Dendritic cell treated with granulocyte-macrophage colony-stimulating factor and Interleukin-4, amounts not matched to agents 40 ng/mL and 50 ng/mL, for 4 days (primary cell): ENCODE data around the gene ARPP21.

Experiments used
- H3K27ac Mint-ChIP-seq: one replicate; pipeline ENCODE4 v1.8.0; 2022; ENCODE audit warnings: mild to moderate bottlenecking, mixed read lengths
- H3K27me3 Mint-ChIP-seq: one replicate; pipeline ENCODE4 v1.8.0; 2022; ENCODE audit warnings: mild to moderate bottlenecking, mixed read lengths
- H3K36me3 Mint-ChIP-seq: one replicate; pipeline ENCODE4 v1.8.0; 2022; ENCODE audit warnings: low read depth, mixed read lengths
- H3K4me1 Mint-ChIP-seq: one replicate; pipeline ENCODE4 v1.8.0; 2022; ENCODE audit warnings: low read depth, mixed read lengths
- H3K4me3 Mint-ChIP-seq: one replicate; pipeline ENCODE4 v1.8.0; 2022; ENCODE audit warnings: mild to moderate bottlenecking, moderate library complexity, mixed read lengths
- H3K9me3 Mint-ChIP-seq: one replicate; pipeline ENCODE4 v1.8.0; 2022; ENCODE audit warnings: mixed read lengths
- intact Hi-C: fragments of 100-400 bp; cut with micrococcal nuclease; formaldehyde crosslinking; loops from one replicate; pipeline ENCODE4 v1.15.0; 2022

The ARPP21 gene

GRCh38 chr3:35718921-35719320, 79.6 kb downstream of the ARPP21 start:
- Mint-ChIP-seq H3K27me3 (no peaks in the 10 kb centered on the region), H3K4me3 (no peak overlapping the region), H3K4me1 (no peaks in the 10 kb centered on the region), H3K36me3 (no peaks in the 10 kb centered on the region), H3K27ac (no peak overlapping the region), H3K9me3 (no peaks in the 10 kb centered on the region)
- intact Hi-C loops = no loop called here

- H3K27me3 Mint-ChIP-seq = no peaks in the 10 kb centered on the region
- no peaks in the 10 kb centered on the region for H3K9me3 Mint-ChIP-seq
- intact Hi-C loops = no loop called here
- no peaks in the 10 kb centered on the region for H3K36me3 Mint-ChIP-seq
- H3K27ac Mint-ChIP-seq = no peak overlapping the region
- no peaks in the 10 kb centered on the region for H3K4me1 Mint-ChIP-seq
- no peak overlapping the region for H3K4me3 Mint-ChIP-seq
Measured at GRCh38 chr3:35721628-35722027, 82.3 kb downstream of the ARPP21 start.

GRCh38 chr3:35722902-35723301, 83.6 kb downstream of the ARPP21 start:
- Mint-ChIP-seq H3K4me1 (no peaks in the 10 kb centered on the region), H3K27ac (no peak overlapping the region)
- intact Hi-C loops = no loop called here

GRCh38 chr3:35723480-35724097, 84.3 kb downstream of the ARPP21 start:
- Mint-ChIP-seq H3K27ac (no peak overlapping the region), H3K36me3 (no peaks in the 10 kb centered on the region), H3K27me3 (no peaks in the 10 kb centered on the region), H3K4me1 (no peaks in the 10 kb centered on the region), H3K9me3 (no peaks in the 10 kb centered on the region), H3K4me3 (no peak overlapping the region)
- intact Hi-C loops = no loop called here

More at GRCh38 chr3:35722902-35723301, 83.6 kb downstream of the ARPP21 start:
- H3K4me3 Mint-ChIP-seq = no peak overlapping the region
- no peaks in the 10 kb centered on the region for H3K9me3 Mint-ChIP-seq
- no peaks in the 10 kb centered on the region for H3K27me3 Mint-ChIP-seq
- no peaks in the 10 kb centered on the region for H3K36me3 Mint-ChIP-seq

GRCh38 chr3:35724106-35724505, 84.8 kb downstream of the ARPP21 start:
- H3K4me3 Mint-ChIP-seq = no peak overlapping the region
- intact Hi-C loops = no loop called here

GRCh38 chr3:35727179-35727578, 87.9 kb downstream of the ARPP21 start:
- intact Hi-C loops = no loop called here
- Mint-ChIP-seq H3K4me1 (no peaks in the 10 kb centered on the region), H3K27ac (no peak overlapping the region), H3K36me3 (no peaks in the 10 kb centered on the region), H3K4me3 (no peak overlapping the region), H3K27me3 (no peaks in the 10 kb centered on the region), H3K9me3 (no peaks in the 10 kb centered on the region)

More at GRCh38 chr3:35724106-35724505, 84.8 kb downstream of the ARPP21 start:
- Mint-ChIP-seq H3K27me3 (no peaks in the 10 kb centered on the region), H3K27ac (no peak overlapping the region), H3K36me3 (no peaks in the 10 kb centered on the region), H3K4me1 (no peaks in the 10 kb centered on the region), H3K9me3 (no peaks in the 10 kb centered on the region)

- Mint-ChIP-seq H3K9me3 (no peaks in the 10 kb centered on the region), H3K4me3 (no peak overlapping the region), H3K27me3 (no peaks in the 10 kb centered on the region), H3K27ac (no peak overlapping the region), H3K4me1 (peaks cover 3% of the 10 kb centered on the region), H3K36me3 (no peaks in the 10 kb centered on the region)
- intact Hi-C loops = no loop called here
Measured at GRCh38 chr3:35733341-35733740, 94.0 kb downstream of the ARPP21 start.

GRCh38 chr3:35733864-35734263, 94.5 kb downstream of the ARPP21 start:
- intact Hi-C loops = no loop called here
- Mint-ChIP-seq H3K27ac (no peak overlapping the region), H3K27me3 (no peaks in the 10 kb centered on the region), H3K36me3 (no peaks in the 10 kb centered on the region), H3K9me3 (no peaks in the 10 kb centered on the region), H3K4me1 (peaks cover 5% of the 10 kb centered on the region), H3K4me3 (no peak overlapping the region)

- Mint-ChIP-seq H3K9me3 (no peaks in the 10 kb centered on the region), H3K27ac (no peak overlapping the region)
Measured at GRCh38 chr3:35737080-35737479, 97.8 kb downstream of the ARPP21 start.

GRCh38 chr3:35737527-35737926, 98.2 kb downstream of the ARPP21 start:
- H3K4me3 Mint-ChIP-seq = no peak overlapping the region
- H3K27ac Mint-ChIP-seq = no peak overlapping the region
- H3K4me1 Mint-ChIP-seq = peaks cover 5% of the 10 kb centered on the region
- no peaks in the 10 kb centered on the region for H3K36me3 Mint-ChIP-seq
- intact Hi-C loops = no loop called here
- no peaks in the 10 kb centered on the region for H3K27me3 Mint-ChIP-seq
- no peaks in the 10 kb centered on the region for H3K9me3 Mint-ChIP-seq

More at GRCh38 chr3:35737080-35737479, 97.8 kb downstream of the ARPP21 start:
- peaks cover 5% of the 10 kb centered on the region for H3K4me1 Mint-ChIP-seq
- no peaks in the 10 kb centered on the region for H3K36me3 Mint-ChIP-seq
- H3K4me3 Mint-ChIP-seq = no peak overlapping the region
- intact Hi-C loops = no loop called here
- H3K27me3 Mint-ChIP-seq = no peaks in the 10 kb centered on the region

GRCh38 chr3:35737934-35738706, 98.8 kb downstream of the ARPP21 start:
- Mint-ChIP-seq H3K36me3 (no peaks in the 10 kb centered on the region), H3K27me3 (no peaks in the 10 kb centered on the region), H3K9me3 (no peaks in the 10 kb centered on the region), H3K4me1 (peaks cover 5% of the 10 kb centered on the region), H3K27ac (no peak overlapping the region), H3K4me3 (no peak overlapping the region)
- intact Hi-C loops = no loop called here

GRCh38 chr3:35739181-35739809, 100.0 kb downstream of the ARPP21 start:
- H3K27me3 Mint-ChIP-seq = no peaks in the 10 kb centered on the region
- intact Hi-C loops = no loop called here
- H3K27ac Mint-ChIP-seq = no peak overlapping the region
- H3K36me3 Mint-ChIP-seq = no peaks in the 10 kb centered on the region
- peaks cover 5% of the 10 kb centered on the region for H3K4me1 Mint-ChIP-seq
- no peaks in the 10 kb centered on the region for H3K9me3 Mint-ChIP-seq
- no peak overlapping the region for H3K4me3 Mint-ChIP-seq

GRCh38 chr3:35739964-35740527, 100.7 kb downstream of the ARPP21 start:
- H3K4me3 Mint-ChIP-seq = no peak overlapping the region
- H3K27ac Mint-ChIP-seq = no peak overlapping the region
- intact Hi-C loops = no loop called here
- H3K27me3 Mint-ChIP-seq = no peaks in the 10 kb centered on the region
- H3K9me3 Mint-ChIP-seq = no peaks in the 10 kb centered on the region
- peaks cover 5% of the 10 kb centered on the region for H3K4me1 Mint-ChIP-seq
- no peaks in the 10 kb centered on the region for H3K36me3 Mint-ChIP-seq

- Mint-ChIP-seq H3K4me1 (peaks cover 3% of the 10 kb centered on the region), H3K4me3 (no peak overlapping the region), H3K9me3 (peaks cover 9% of the 10 kb centered on the region), H3K36me3 (no peaks in the 10 kb centered on the region), H3K27me3 (no peaks in the 10 kb centered on the region), H3K27ac (no peak overlapping the region)
- intact Hi-C loops = no loop called here
Measured at GRCh38 chr3:35743218-35743617, 103.9 kb downstream of the ARPP21 start.
